ENCODE measurements around the gene PRSS2. TPM values are rescaled to one million over a fixed set of nuclear protein-coding genes. Genes with fewer than 3 reads are reported as not detected.

The PRSS2 gene
- total RNA-seq, 4 donors from 2014 or later, result not detected

DNA sequence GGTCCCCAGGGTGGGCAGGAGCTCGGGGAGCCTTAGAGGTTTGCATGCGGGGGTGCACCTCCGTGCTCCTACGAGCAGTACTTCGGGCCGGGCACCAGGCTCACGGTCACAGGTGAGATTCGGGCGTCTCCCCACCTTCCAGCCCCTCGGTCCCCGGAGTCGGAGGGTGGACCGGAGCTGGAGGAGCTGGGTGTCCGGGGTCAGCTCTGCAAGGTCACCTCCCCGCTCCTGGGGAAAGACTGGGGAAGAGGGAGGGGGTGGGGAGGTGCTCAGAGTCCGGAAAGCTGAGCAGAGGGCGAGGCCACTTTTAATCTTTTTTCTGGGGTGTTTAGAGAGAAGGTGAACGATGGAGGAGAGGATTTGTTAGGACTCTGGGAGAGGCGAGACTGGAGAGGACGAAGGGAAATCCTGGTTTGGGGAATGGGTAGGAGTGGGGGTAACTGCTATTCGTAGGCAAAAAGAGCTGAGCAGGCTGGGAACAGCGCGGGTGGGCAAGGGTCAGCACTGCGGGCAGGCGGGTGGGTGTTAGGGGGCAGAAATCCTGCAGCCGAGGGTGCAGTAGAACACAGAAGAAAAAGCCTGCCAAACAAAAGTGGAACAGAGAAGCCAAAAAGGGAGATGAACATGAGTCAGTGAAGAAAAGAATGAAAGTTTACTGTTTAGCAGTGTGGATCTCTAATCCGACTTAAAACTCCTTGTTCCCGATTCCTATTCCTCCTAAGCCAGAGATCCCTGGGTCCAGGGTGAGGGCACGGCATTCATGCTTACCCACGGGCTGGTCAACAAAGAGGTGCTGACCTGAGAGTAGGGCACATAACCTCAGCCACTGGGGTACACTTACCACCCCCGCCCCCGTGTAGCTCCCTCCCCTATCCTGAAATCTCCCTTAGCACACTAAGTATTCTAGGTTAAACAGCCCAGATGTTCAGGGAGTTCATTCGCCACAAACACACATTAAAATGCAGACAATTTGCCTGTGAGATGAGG lies 26.9 kb downstream of the PRSS2 start:
- H3K27ac ChIP-seq, result peak overlapping the region in 1 of 4 donors; percentile 45
- WGBS, 2 donors (ENCODE audit: low coverage in 1 of 2), result 3 to 12% methylated on average over 11 to 15 of the region's 33 CpGs

DNA sequence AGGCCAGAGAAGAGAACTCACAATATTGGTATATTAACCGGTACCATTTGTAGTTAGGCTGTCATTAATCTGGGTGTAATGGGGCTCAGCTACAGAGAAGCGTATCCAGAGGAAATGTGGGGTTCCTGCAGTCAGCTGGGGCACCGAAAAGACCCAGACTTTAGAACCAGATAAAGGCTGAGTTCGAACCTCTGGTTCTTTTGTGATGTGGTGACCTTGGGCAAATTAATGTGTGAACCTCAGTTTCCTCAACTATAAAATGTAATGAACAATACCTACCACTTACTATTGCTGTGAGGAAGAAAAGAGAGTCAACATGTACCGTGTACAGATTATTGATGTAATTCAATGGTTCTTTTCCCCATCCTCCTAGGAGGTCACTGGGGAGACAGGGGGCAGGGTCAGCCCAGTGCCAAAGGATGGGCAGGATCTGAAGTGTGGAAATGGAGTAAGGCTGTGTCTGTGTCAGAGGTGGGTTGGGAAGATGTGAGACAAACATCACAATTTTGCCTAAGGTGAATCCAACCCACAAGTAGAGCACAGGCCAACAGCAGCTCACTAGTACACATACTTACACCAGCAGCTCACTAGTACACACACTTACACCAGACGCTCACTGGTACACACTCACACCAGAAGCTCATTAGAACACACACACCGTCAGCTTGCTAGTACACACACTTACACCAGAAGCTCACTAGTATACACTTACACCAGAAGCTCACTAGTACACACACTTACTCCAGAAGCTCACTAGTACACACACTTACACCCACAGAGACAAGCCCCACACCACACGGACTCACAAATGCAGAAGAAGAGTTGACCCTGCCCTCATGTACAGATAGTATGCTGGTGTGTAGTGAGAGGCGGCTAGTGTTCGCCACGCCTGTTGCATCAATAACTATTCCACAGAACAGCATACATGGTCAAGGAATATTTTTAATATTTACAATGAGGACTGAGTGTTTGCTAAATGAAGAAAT lies 28.0 kb downstream of the PRSS2 start:
- Histone ChIP-seq H3K9me3 (no peaks in the 10 kb centered on the region), H3K4me1 (peaks cover 5 to 21% (median 16%) of the 10 kb centered on the region in 3 donors), H3K4me3 (no peak overlapping the region), H3K27me3 (peaks cover 78% of the 10 kb centered on the region), H3K36me3 (no peaks in the 10 kb centered on the region), H3K27ac (no peak overlapping the region)
- WGBS, 2 donors (ENCODE audit: low coverage in 1 of 2), result 70 to 80% methylated on average over 7 to 10 of the region's 11 CpGs
- TF ChIP-seq POLR2AphosphoS5 (IDR thresholded peaks at IDR 0.05), result no peak
- TF ChIP-seq EP300 (IDR thresholded peaks at IDR 0.05), result no peak
- TF ChIP-seq, protein P1, sequence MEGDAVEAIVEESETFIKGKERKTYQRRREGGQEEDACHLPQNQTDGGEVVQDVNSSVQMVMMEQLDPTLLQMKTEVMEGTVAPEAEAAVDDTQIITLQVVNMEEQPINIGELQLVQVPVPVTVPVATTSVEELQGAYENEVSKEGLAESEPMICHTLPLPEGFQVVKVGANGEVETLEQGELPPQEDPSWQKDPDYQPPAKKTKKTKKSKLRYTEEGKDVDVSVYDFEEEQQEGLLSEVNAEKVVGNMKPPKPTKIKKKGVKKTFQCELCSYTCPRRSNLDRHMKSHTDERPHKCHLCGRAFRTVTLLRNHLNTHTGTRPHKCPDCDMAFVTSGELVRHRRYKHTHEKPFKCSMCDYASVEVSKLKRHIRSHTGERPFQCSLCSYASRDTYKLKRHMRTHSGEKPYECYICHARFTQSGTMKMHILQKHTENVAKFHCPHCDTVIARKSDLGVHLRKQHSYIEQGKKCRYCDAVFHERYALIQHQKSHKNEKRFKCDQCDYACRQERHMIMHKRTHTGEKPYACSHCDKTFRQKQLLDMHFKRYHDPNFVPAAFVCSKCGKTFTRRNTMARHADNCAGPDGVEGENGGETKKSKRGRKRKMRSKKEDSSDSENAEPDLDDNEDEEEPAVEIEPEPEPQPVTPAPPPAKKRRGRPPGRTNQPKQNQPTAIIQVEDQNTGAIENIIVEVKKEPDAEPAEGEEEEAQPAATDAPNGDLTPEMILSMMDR (IDR thresholded peaks at IDR 0.05), result no peak
- TF ChIP-seq POLR2A (IDR thresholded peaks at IDR 0.05), result no peak
- ATAC-seq, result no peak

More for the DNA sequence above, 26.9 kb downstream of the PRSS2 start:
- H3K9me3 ChIP-seq, result no peaks in the 10 kb centered on the region
- no peaks in the 10 kb centered on the region for H3K36me3 ChIP-seq
- ATAC-seq, result peak; percentile 8
- H3K27me3 ChIP-seq, result peaks cover 88% of the 10 kb centered on the region
- TF ChIP-seq EP300 (IDR thresholded peaks at IDR 0.05) (no peak), POLR2A (IDR thresholded peaks at IDR 0.05) (no peak), POLR2AphosphoS5 (IDR thresholded peaks at IDR 0.05) (no peak)
- TF ChIP-seq, protein P1 (IDR thresholded peaks at IDR 0.05), result no peak
- peak overlapping the region; percentile 7 to 46 for H3K4me3 ChIP-seq
- peaks cover 5 to 21% (median 16%) of the 10 kb centered on the region in 3 donors for H3K4me1 ChIP-seq

GRCh38 chr7:142799437-142799835 lies 28.7 kb downstream of the PRSS2 start:
- Histone ChIP-seq H3K4me3 (no peak overlapping the region), H3K9me3 (no peaks in the 10 kb centered on the region), H3K27me3 (peaks cover 71% of the 10 kb centered on the region), H3K36me3 (no peaks in the 10 kb centered on the region), H3K4me1 (peaks cover 5 to 21% (median 16%) of the 10 kb centered on the region in 3 donors), H3K27ac (no peak overlapping the region)
- no peak for ATAC-seq
- TF ChIP-seq, protein P1 (IDR thresholded peaks at IDR 0.05), result no peak
- TF ChIP-seq EP300 (IDR thresholded peaks at IDR 0.05) (no peak), POLR2AphosphoS5 (IDR thresholded peaks at IDR 0.05) (no peak)
- WGBS, 2 donors (ENCODE audit: low coverage in 1 of 2), result 40 to 80% methylated on average over 3 of the region's 3 CpGs

GRCh38 chr7:142800088-142800487 lies 29.3 kb downstream of the PRSS2 start:
- no peak overlapping the region for H3K4me3 ChIP-seq
- no peak for ATAC-seq
- no peak overlapping the region for H3K27ac ChIP-seq
- no peaks in the 10 kb centered on the region for H3K36me3 ChIP-seq
- peaks cover 5 to 21% (median 16%) of the 10 kb centered on the region in 3 donors for H3K4me1 ChIP-seq
- H3K9me3 ChIP-seq, result no peaks in the 10 kb centered on the region
- TF ChIP-seq, protein P1 (IDR thresholded peaks at IDR 0.05), result no peak
- TF ChIP-seq POLR2AphosphoS5 (IDR thresholded peaks at IDR 0.05) (no peak), EP300 (IDR thresholded peaks at IDR 0.05) (no peak), POLR2A (IDR thresholded peaks at IDR 0.05) (no peak)
- peaks cover 66% of the 10 kb centered on the region for H3K27me3 ChIP-seq
- 87 to 100% methylated on average over 1 of the region's 1 CpG for WGBS, 2 donors (ENCODE audit: low coverage in 1 of 2)

Measured in gastroesophageal sphincter (tissue), 4 donors.